Upper lobe of left lung (tissue), 6 donors: ENCODE measurements around the gene ACTR1B. TPM values are rescaled to one million over a fixed set of nuclear protein-coding genes. Genes with fewer than 3 reads are reported as not detected.

Source experiments
- ATAC-seq, 2 donors: fragments of 200-7000 bp; cut with Tn5 transposase; one replicate each; pipeline ENCODE4 v1.9.1; 2022; ENCODE audit warnings: mild to moderate bottlenecking in 2 of 2, moderate library complexity in 2 of 2; ENCODE audit not compliant: low FRiP score in 2 of 2
- DNase-seq, 2 donors: peaks; one replicate each; pipeline ENCODE4 v3.0.0-alpha.2; 2019 to 2020
- H3K27ac ChIP-seq, 4 donors: fragments of 200-600 bp; sonication (generic); one replicate each; pipeline ENCODE4 v1.5.1; 2016 to 2019
- H3K27me3 ChIP-seq, 4 donors: fragments of 200-600 bp; sonication (generic); one replicate each; pipeline ENCODE4 v1.5.1; 2017 to 2019
- H3K36me3 ChIP-seq, 4 donors: fragments of 200-600 bp; sonication (generic); one replicate each; pipeline ENCODE4 v1.5.1; 2016 to 2019
- H3K4me1 ChIP-seq, 4 donors: fragments of 200-600 bp; sonication (generic); one replicate each; pipeline ENCODE4 v1.5.1; 2018 to 2019
- H3K4me3 ChIP-seq, 4 donors: fragments of 200-600 bp; sonication (generic); one replicate each; pipeline ENCODE4 v1.5.1; 2017 to 2019; ENCODE audit warnings: mild to moderate bottlenecking in 2 of 4, moderate library complexity in 1 of 4
- H3K9me3 ChIP-seq, 4 donors: fragments of 200-600 bp; sonication (generic); one replicate each; pipeline ENCODE4 v1.5.1; 2018 to 2019
- CTCF ChIP-seq, 6 experiments: fragments of 450-650 bp in 4 of 6; fragments of 200-600 bp in 2 of 6; sonication (generic) in 2 of 6; IDR thresholded peaks; one replicate each; pipeline ENCODE4 v1.5.1; 2016 to 2019; ENCODE audit warnings: antibody characterized with exemption in 6 of 6
- EP300 ChIP-seq, 4 donors: sonication (generic); formaldehyde crosslinking; IDR thresholded peaks; one replicate each; pipeline ENCODE4 v1.5.1; 2017; ENCODE audit warnings: antibody characterized with exemption in 4 of 4, control low read depth in 2 of 4
- POLR2A ChIP-seq, 4 donors: fragments of 450-650 bp; IDR thresholded peaks; one replicate each; pipeline ENCODE4 v1.5.1; 2016 to 2017; ENCODE audit warnings: antibody characterized with exemption in 4 of 4, mild to moderate bottlenecking in 2 of 4
- POLR2AphosphoS5 ChIP-seq, 2 donors: sonication (generic); formaldehyde crosslinking; IDR thresholded peaks; one replicate each; pipeline ENCODE4 v1.5.1; 2017; ENCODE audit warnings: antibody characterized with exemption in 2 of 2
- WGBS, 2 donors: methylation state at CpG; one replicate each; pipeline ENCODE4 v1.1.5; 2017 to 2018; 5-methylcytosine and 5-hydroxymethylcytosine counted together
- total RNA-seq, 6 donors: library from RNA; depleted of rRNA in 4 of 6; stranded (reverse); fragments of >200 nt in 4 of 6; gene quantifications; one replicate each; pipeline versions ENCODE4 v1.1.0 to v1.2.1, GENCODE V29; 2016 to 2021
- donor health status: DM: no; HTN: no; CAD: no; lungs with moderate emphysema.
- donor health status: DM: no; HTN: yes; CAD: no; lungs with severe emphysema.

Gene ACTR1B
- total RNA-seq, 6 donors from 2014 or later, result 63.9 to 83.0 (median 69.9) TPM

- Histone ChIP-seq H3K4me3 (no peak overlapping the region), H3K27me3 (no peaks in the 10 kb centered on the region), H3K36me3 (no peaks in the 10 kb centered on the region), H3K27ac (no peak overlapping the region), H3K9me3 (no peaks in the 10 kb centered on the region), H3K4me1 (no peaks in the 10 kb centered on the region)
- WGBS, 2 donors, result 70 to 100% methylated on average over 1 to 4 of the region's 4 CpGs
- DNase-seq (no peak), ATAC-seq (no peak)
- no peak for TF ChIP-seq POLR2A (IDR thresholded peaks at IDR 0.05)
- TF ChIP-seq POLR2AphosphoS5 (IDR thresholded peaks at IDR 0.05), result no peak
- no peak for TF ChIP-seq EP300 (IDR thresholded peaks at IDR 0.05)
- no peak for TF ChIP-seq CTCF (IDR thresholded peaks at IDR 0.05)
Measured at GRCh38 chr2:97708048-97708380, 44.2 kb upstream of the ACTR1B start.

- DNase-seq, result no peak
- WGBS, 2 donors, result 14 to 86% methylated on average over 1 to 11 of the region's 11 CpGs
Measured at GRCh38 chr2:97707362-97708047, 43.7 kb upstream of the ACTR1B start.

GRCh38 chr2:97706708-97707345, 43.0 kb upstream of the ACTR1B start:
- 68 to 75% methylated on average over 11 of the region's 11 CpGs for WGBS, 2 donors
- ATAC-seq, result no peak
- H3K4me3 ChIP-seq, result no peak overlapping the region
- no peaks in the 10 kb centered on the region for H3K36me3 ChIP-seq
- DNase-seq, result no peak
- no peaks in the 10 kb centered on the region for H3K4me1 ChIP-seq
- H3K27ac ChIP-seq, result no peak overlapping the region
- no peaks in the 10 kb centered on the region for H3K27me3 ChIP-seq
- no peak for TF ChIP-seq POLR2AphosphoS5 (IDR thresholded peaks at IDR 0.05)
- no peak for TF ChIP-seq EP300 (IDR thresholded peaks at IDR 0.05)
- TF ChIP-seq CTCF (IDR thresholded peaks at IDR 0.05), result no peak
- no peak for TF ChIP-seq POLR2A (IDR thresholded peaks at IDR 0.05)
- H3K9me3 ChIP-seq, result no peaks in the 10 kb centered on the region

More at GRCh38 chr2:97707362-97708047, 43.7 kb upstream of the ACTR1B start:
- no peaks in the 10 kb centered on the region for H3K36me3 ChIP-seq
- TF ChIP-seq CTCF (IDR thresholded peaks at IDR 0.05) (no peak), POLR2A (IDR thresholded peaks at IDR 0.05) (no peak)
- H3K4me1 ChIP-seq, result no peaks in the 10 kb centered on the region
- no peak overlapping the region for H3K4me3 ChIP-seq
- peak in 1 of 2 donors; percentile 32 for ATAC-seq
- H3K27ac ChIP-seq, result no peak overlapping the region
- H3K9me3 ChIP-seq, result no peaks in the 10 kb centered on the region
- H3K27me3 ChIP-seq, result no peaks in the 10 kb centered on the region

- H3K36me3 ChIP-seq, result no peaks in the 10 kb centered on the region
- no peaks in the 10 kb centered on the region for H3K4me1 ChIP-seq
- TF ChIP-seq POLR2A (IDR thresholded peaks at IDR 0.05), result no peak
- no peak for TF ChIP-seq POLR2AphosphoS5 (IDR thresholded peaks at IDR 0.05)
- no peak for TF ChIP-seq CTCF (IDR thresholded peaks at IDR 0.05)
- no peak for TF ChIP-seq EP300 (IDR thresholded peaks at IDR 0.05)
- no peak for ATAC-seq
- DNase-seq, result no peak
- H3K9me3 ChIP-seq, result no peaks in the 10 kb centered on the region
- H3K4me3 ChIP-seq, result no peak overlapping the region
- no peaks in the 10 kb centered on the region for H3K27me3 ChIP-seq
- 89 to 96% methylated on average over 13 of the region's 13 CpGs for WGBS, 2 donors
- H3K27ac ChIP-seq, result no peak overlapping the region
Measured at GRCh38 chr2:97706112-97706511, 42.3 kb upstream of the ACTR1B start.

- Histone ChIP-seq H3K9me3 (no peaks in the 10 kb centered on the region), H3K27me3 (no peaks in the 10 kb centered on the region), H3K27ac (no peak overlapping the region), H3K4me3 (no peak overlapping the region), H3K36me3 (no peaks in the 10 kb centered on the region), H3K4me1 (no peaks in the 10 kb centered on the region)
- TF ChIP-seq CTCF (IDR thresholded peaks at IDR 0.05), result no peak
- TF ChIP-seq POLR2A (IDR thresholded peaks at IDR 0.05), result no peak
- no peak for TF ChIP-seq EP300 (IDR thresholded peaks at IDR 0.05)
- no peak for TF ChIP-seq POLR2AphosphoS5 (IDR thresholded peaks at IDR 0.05)
- WGBS, 2 donors, result 95 to 98% methylated on average over 5 of the region's 5 CpGs
- ATAC-seq (no peak), DNase-seq (no peak)
Measured at GRCh38 chr2:97704989-97705388, 41.1 kb upstream of the ACTR1B start.
